ENCODE measurements around the gene CDK5.

Gene CDK5

GRCh38 chr7:151086802-151087244 lies 29.1 kb upstream of the CDK5 start:
- no peak for DNase-seq

DNA sequence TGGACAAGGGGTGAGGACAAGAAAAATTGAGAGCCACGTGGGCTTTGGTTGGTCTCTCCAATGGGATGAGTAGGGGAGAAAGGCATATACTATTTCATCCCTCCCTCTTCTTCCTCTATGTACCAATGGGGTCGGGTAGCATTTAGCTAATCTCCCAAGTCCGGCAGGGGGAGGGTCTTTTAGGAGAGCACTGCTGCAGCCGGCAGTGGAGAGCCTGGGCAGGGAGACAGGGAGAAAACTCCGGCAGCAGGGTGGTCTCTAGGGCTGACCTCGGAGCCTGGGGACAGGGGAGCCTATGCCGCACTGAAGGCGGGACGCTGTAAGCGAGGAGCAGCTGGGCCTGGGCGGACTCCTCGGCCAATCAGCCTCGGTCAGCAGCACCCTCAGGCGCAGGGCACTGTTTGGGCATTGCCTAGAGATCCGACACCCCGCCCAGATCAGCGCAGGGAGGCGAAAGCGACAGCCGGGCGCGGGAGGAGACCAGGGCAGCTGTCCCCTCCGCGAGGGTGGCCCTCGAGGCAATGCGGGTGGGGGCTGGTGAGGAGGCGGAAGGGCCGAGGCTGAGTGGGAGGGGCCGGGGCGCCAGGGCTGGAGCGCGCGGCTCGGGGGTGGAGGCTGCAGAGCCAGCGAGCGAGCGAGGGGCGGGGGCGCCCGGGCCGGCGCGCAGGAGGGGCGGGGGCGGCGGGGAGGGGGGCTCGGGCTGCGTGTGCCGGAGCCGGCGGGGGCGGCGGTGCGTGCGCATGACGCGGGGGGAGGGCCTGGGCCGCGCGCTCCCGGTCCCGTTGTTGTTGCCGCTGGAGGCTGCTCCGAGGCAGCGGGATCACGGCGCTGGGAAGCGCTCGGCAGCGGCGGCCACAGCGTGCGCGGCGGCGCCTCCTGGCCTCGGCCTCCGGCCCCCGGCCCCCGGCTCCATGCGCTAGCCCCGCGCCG lies 28.3 kb upstream of the CDK5 start, which contains the start of gene AGAP3:
TSS of gene AGAP3 (plus strand) at position 785 of the 930 bp plus-strand sequence. CDS start 267 bp downstream, outside the sequence.
- peak; percentile 75 for DNase-seq

DNA sequence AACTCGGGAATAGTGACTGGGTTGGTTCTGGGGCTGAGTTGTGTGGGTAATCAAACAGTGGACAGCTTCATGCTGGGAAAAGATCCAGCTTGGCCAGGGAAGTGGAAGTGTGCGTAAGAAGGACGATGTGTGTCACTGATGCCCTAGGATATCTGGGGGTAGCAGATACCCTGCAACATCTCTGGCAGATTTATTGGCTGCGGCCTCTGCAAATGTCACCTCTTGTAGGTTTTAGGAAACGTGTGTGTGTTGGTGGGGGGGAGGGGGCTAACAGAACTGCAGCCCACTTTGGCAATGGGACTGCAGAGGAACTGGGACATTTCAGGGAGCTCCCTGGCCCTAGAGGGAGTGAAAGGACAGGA lies 27.6 kb upstream of the CDK5 start:
- no peak for DNase-seq

DNA sequence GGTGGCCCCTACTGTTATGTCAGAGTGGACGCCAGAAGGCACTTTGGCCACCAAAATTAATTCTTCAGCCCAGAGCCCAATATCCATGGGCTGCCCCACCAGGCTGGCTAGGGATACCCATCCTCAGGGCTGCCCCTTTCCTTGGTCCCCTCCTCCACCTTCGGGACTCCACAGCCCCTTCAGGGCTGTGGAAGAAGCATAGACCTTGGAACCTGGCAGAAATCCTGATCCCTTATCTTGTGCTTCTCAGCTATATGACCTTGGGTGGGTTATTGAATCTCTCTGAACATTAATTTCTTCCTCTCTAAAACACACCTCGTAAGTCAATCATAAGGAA lies 26.1 kb upstream of the CDK5 start:
- no peak for DNase-seq

- no peak for DNase-seq
These were observed 25.6 kb upstream of the CDK5 start, which contains the start of gene TMUB1 for GRCh38 chr7:151083071-151083823. Gene TMUB1 (minus strand): TSS chr7:151083493. CDS start chr7:151082563, 930 bp downstream.

- DNase-seq: no peak
These were observed 24.7 kb upstream of the CDK5 start for GRCh38 chr7:151082141-151083070.

DNA sequence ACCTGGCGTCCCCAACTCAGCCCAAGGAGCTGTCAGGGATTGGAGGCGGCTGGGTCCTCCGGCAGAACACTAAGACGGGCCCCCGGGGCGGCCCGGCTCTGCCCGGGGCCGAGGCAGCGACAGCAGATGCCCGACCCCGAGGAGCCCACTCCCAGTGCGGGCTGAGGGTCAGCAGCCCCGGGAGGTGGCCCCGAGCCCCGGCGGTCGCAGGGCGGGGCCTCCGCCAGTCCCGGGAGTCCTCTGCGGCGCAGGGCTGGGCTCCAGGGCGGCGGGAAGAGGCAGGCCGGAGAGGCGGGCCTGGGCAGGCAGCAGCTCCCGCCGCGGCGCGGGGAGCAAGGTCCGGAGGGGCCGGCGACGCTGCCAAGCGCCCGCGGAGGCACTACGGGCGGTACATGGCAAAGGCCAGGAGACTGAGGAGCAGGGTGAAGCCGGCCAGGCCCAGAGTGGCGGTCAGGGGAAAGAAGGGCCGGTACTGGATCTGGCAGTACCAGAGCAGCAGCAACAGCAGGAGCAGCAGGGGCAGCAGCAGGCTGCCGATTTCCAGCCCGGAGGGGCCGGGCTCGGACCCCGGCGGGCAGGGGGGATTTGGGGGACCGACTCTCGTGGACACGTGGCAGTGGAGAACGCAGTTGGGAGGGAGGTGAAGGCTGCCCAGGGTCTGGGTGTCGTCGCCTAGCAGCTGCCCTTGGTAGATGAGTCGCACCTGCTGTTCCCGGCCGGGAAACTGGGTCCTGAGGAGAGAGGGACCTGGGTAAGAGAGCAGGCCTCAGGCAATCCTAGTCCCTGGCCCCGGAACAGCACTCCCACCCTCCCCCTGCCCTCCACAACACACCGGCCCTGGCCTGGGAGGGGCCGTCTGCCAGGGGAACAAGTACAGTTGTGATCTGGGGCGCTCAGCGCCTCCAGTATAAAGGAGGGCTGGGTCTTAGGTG lies 23.7 kb upstream of the CDK5 start:
- no peak for DNase-seq

DNA sequence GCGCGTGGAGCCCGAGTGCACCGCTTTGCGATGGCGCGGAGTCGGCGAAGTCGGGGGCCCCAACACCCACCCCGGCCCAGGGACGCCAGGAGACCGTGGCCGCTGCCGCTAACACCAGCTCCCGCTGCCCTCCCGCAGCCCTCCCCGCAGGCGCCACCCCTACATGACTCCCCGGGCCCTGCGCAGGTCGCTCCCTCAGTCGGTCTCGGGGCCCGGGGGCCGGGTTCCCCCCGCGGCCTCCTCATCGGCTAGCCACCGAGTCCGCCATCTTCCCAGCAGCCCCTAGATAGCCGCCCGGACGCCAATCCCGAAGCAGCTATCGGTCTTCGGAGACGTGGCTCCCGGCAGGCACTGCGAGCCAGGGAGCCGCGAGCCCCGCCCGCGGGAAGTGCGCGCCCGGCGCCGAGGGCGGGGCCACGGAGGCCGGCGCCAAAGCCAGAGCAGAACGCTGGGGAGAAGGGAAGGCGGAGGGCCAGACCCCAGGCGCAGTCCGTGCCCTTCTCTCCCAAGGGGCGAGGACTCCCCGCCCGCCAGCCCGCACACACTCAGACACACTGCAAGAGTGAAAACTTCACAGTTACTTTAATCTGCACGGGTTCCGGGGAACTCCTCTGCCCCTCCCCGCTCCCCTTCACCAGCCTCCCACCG lies 22.9 kb upstream of the CDK5 start, which contains the start of gene FASTK:
TSS of gene FASTK (minus strand) at position 288 of the 648 bp plus-strand sequence. CDS start at position 245, 43 bp downstream.
- DNase-seq: peak; percentile 26

DNA sequence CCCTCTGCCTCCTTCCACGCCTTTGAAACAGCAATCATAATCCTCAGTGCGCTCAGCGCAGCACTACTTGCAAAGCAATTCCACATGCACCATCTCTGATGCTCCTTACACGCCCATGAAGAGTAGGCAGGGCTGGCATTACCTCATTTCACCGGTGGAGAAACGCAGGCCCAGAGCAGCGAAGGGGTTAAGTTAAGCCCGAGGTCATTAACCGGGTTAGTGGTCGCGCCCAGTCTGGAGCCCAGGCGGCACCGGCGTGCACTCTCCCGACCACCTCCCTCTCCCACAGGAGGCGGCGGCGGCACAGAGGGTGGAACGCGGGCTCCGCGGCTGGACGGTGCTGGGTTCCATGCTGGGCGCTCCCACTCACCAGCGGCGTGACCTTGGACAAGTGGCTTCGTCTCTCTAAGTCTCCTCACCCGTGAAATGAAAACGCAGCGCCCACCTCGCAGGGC lies 22.4 kb upstream of the CDK5 start:
- no peak for DNase-seq

- no peak for DNase-seq
These were observed 21.7 kb upstream of the CDK5 start for GRCh38 chr7:151079199-151079910.

- no peak for DNase-seq
These were observed 20.7 kb upstream of the CDK5 start for GRCh38 chr7:151078233-151079040.

GRCh38 chr7:151077705-151078232 lies 20.1 kb upstream of the CDK5 start:
- DNase-seq: no peak

GRCh38 chr7:151076863-151077704 lies 19.4 kb upstream of the CDK5 start:
- DNase-seq: no peak

- no peak for DNase-seq
These were observed 18.3 kb upstream of the CDK5 start for GRCh38 chr7:151075978-151076426.

- DNase-seq: no peak
These were observed 17.9 kb upstream of the CDK5 start for GRCh38 chr7:151075662-151075971.

DNA sequence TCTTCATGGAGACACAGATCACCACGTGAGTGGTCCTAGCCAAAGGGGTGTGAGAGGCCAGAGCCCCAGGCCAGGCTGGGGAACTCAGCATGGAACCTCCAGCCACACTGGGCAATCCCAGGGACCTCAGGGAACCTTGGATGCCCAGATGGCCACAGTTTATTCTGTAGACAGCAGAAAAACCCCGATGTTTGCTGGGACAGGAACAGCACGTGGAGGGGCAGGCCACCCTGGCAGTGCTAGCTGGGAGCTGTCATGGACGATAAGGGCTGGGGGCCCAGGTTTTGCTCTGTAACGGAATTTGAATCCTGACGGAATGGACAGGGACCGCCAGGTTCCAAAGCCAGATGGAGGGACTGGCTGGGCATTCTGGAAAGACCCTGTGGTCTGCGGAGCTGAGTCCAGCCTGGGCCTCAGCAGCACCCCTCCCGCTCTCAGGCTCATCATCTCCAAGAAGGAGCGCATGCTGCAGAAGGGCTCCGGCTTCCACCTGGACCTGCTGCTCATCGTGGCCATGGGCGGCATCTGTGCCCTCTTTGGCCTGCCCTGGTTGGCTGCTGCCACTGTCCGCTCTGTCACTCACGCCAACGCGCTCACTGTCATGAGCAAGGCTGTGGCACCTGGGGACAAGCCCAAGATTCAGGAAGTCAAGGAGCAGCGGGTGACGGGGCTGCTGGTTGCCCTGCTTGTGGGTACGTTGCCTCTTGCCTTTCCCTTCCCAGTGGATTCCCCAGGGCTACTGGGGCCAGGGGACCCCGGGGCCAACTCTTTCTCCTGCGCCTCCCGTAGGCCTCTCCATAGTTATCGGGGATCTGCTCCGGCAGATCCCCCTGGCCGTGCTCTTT lies 17.3 kb upstream of the CDK5 start:
- no peak for DNase-seq

- DNase-seq: no peak
These were observed 16.3 kb upstream of the CDK5 start for GRCh38 chr7:151073990-151074389.
